K562 (cell line): ENCODE results near the gene GLP1R. TPM values are rescaled to one million over a fixed set of nuclear protein-coding genes. Genes with fewer than 3 reads are reported as not detected.

Experiments
- ATF2 ChIP-seq: sonication (generic); formaldehyde crosslinking; IDR thresholded peaks from 2 replicates; pipeline ENCODE4 v1.8.1; 2022; ENCODE audit warnings: missing genetic modification reagents
- FOXK2 ChIP-seq, 2 experiments: fragments of 450-650 bp; IDR thresholded peaks in 1 of 2; conservative IDR thresholded peaks in 1 of 2; 2 replicates each; pipeline ENCODE4 v1.6.1; 2016; ENCODE audit warnings: low read depth in 2 of 2, mild to moderate bottlenecking in 1 of 2
- HMG20B ChIP-seq: fragments of 250-450 bp; sonication (Bioruptor Pico); IDR thresholded peaks from 2 replicates; pipeline ENCODE4 v1.5.0; 2021; ENCODE audit warnings: mild to moderate bottlenecking
- KLF10 ChIP-seq: fragments of 250-450 bp; sonication (Bioruptor Pico); IDR thresholded peaks from 2 replicates; pipeline ENCODE4 v1.6.1; 2021; ENCODE audit warnings: matching md5 sums
- LCOR ChIP-seq: sonication (generic); formaldehyde crosslinking; IDR thresholded peaks from 2 replicates; pipeline ENCODE4 v1.8.0; 2022; ENCODE audit warnings: mild to moderate bottlenecking, missing genetic modification reagents
- MNT ChIP-seq, 2 experiments: fragments of 450-650 bp; conservative IDR thresholded peaks; 2 replicates each; pipeline ENCODE4 v1.6.1; 2017; ENCODE audit warnings: mild to moderate bottlenecking in 2 of 2, moderate library complexity in 2 of 2
- MTA2 ChIP-seq: fragments of 450-650 bp; IDR thresholded peaks from 2 replicates; pipeline ENCODE4 v1.6.1; 2016; ENCODE audit warnings: low read depth
- SAFB2 ChIP-seq: fragments of 200-400 bp; formaldehyde crosslinking; IDR thresholded peaks from 2 replicates; pipeline ENCODE4 v1.6.1; 2018; ENCODE audit warnings: borderline replicate concordance, low read length, low read depth, moderate library complexity; ENCODE audit not compliant: severe bottlenecking
- VEZF1 ChIP-seq: fragments of 200-800 bp; sonication (Bioruptor generic); IDR thresholded peaks from 2 replicates; pipeline ENCODE4 v1.6.1; 2017; ENCODE audit warnings: missing genetic modification characterization, missing compliant biosample characterization
- ZNF174 ChIP-seq: fragments of 250-450 bp; sonication (Bioruptor Pico); IDR thresholded peaks from 2 replicates; pipeline ENCODE4 v1.4.0; 2020; ENCODE audit warnings: mild to moderate bottlenecking
- ZNF41 ChIP-seq: fragments of 250-450 bp; sonication (Bioruptor Pico); conservative IDR thresholded peaks from 2 replicates; pipeline ENCODE4 v1.4.0; 2020; ENCODE audit warnings: mild to moderate bottlenecking
- ZNF561 ChIP-seq: fragments of 450-650 bp; formaldehyde crosslinking; conservative IDR thresholded peaks from 2 replicates; pipeline ENCODE4 v1.4.0; 2020; ENCODE audit warnings: mild to moderate bottlenecking, moderate library complexity
- ZNF764 ChIP-seq: fragments of 250-450 bp; sonication (Bioruptor Pico); IDR thresholded peaks from 2 replicates; pipeline ENCODE4 v1.4.0; 2020; ENCODE audit warnings: low read depth, mild to moderate bottlenecking, moderate library complexity
- polyA plus RNA-seq, 8 experiments: library from polyadenylated mRNA; depleted of rRNA in 4 of 8; stranded (reverse) in 5 of 8; unstranded in 3 of 8; fragments of >200 nt; fragmentation: Nextera tagmentation in 2 of 8; fragmentation: Illumina TruSeq in 1 of 8; extraction: Ambion mirVana in 2 of 8; extraction: Trizol in 1 of 8; gene quantifications; 2 replicates each; pipeline versions ENCODE4 v1.2.1 to v1.2.3, GENCODE V29; 2011 to 2014; ENCODE audit warnings: inconsistent platforms in 1 of 8, missing spikeins in 1 of 8
- total RNA-seq, 7 experiments: library from RNA; depleted of rRNA in 6 of 7; stranded (reverse); fragments of >200 nt in 6 of 7; fragmentation: Illumina TruSeq in 2 of 7; extraction: Trizol in 2 of 7; gene quantifications; 2 replicates each; pipeline versions ENCODE4 v1.2.1 to v1.2.3, GENCODE V29; 2011 to 2021; ENCODE audit warnings: low replicate concordance in 1 of 7
- TF ChIP-seq, protein P1 (sequence below): fragments of 450-650 bp; IDR thresholded peaks from 2 replicates; pipeline ENCODE4 v1.6.1; 2017; ENCODE audit warnings: mild to moderate bottlenecking, moderate library complexity
- TF ChIP-seq, protein P2 (sequence below): fragments of 250-450 bp; sonication (Bioruptor Pico); IDR thresholded peaks from 2 replicates; pipeline ENCODE4 v1.4.0; 2020; ENCODE audit warnings: mild to moderate bottlenecking, moderate library complexity
- TF ChIP-seq, protein P3 (sequence below), 3 experiments: IDR thresholded peaks in 2 of 3; conservative IDR thresholded peaks in 1 of 3; 2 replicates each; pipeline ENCODE4 v1.5.1; 2011 to 2012; ENCODE audit warnings: low read length in 3 of 3, mild to moderate bottlenecking in 3 of 3, control low read depth in 2 of 3, improper control_type of control experiment in 1 of 3, inconsistent platforms in 1 of 3, low read depth in 1 of 3, mixed read lengths in 1 of 3, moderate library complexity in 1 of 3; ENCODE audit not compliant: insufficient read depth in 2 of 3

Gene GLP1R
- total and polyA plus RNA-seq, 9 of the 15 experiments (the other 6 are each of a cell fraction or from before 2014, with no cell fraction given), result not detected

- TF ChIP-seq, protein P1, sequence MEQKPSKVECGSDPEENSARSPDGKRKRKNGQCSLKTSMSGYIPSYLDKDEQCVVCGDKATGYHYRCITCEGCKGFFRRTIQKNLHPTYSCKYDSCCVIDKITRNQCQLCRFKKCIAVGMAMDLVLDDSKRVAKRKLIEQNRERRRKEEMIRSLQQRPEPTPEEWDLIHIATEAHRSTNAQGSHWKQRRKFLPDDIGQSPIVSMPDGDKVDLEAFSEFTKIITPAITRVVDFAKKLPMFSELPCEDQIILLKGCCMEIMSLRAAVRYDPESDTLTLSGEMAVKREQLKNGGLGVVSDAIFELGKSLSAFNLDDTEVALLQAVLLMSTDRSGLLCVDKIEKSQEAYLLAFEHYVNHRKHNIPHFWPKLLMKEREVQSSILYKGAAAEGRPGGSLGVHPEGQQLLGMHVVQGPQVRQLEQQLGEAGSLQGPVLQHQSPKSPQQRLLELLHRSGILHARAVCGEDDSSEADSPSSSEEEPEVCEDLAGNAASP, result no peak
- no peak for TF ChIP-seq HMG20B (CRISPR knock-in tag)
- TF ChIP-seq ZNF41, result no peak
- no peak for TF ChIP-seq KLF10
- no peak for TF ChIP-seq ATF2 (CRISPR knock-in tag)
- no peak for TF ChIP-seq SAFB2
- peak in 1 of 2 experiments; percentile 26; a peak in 1 of 4 replicates for TF ChIP-seq FOXK2 (conservative IDR thresholded peaks at IDR 0.05 in 1 of 2, IDR thresholded peaks at IDR 0.05 in 1 of 2; ENCODE audit: low read depth in 2 of 2)
- TF ChIP-seq, protein P2, sequence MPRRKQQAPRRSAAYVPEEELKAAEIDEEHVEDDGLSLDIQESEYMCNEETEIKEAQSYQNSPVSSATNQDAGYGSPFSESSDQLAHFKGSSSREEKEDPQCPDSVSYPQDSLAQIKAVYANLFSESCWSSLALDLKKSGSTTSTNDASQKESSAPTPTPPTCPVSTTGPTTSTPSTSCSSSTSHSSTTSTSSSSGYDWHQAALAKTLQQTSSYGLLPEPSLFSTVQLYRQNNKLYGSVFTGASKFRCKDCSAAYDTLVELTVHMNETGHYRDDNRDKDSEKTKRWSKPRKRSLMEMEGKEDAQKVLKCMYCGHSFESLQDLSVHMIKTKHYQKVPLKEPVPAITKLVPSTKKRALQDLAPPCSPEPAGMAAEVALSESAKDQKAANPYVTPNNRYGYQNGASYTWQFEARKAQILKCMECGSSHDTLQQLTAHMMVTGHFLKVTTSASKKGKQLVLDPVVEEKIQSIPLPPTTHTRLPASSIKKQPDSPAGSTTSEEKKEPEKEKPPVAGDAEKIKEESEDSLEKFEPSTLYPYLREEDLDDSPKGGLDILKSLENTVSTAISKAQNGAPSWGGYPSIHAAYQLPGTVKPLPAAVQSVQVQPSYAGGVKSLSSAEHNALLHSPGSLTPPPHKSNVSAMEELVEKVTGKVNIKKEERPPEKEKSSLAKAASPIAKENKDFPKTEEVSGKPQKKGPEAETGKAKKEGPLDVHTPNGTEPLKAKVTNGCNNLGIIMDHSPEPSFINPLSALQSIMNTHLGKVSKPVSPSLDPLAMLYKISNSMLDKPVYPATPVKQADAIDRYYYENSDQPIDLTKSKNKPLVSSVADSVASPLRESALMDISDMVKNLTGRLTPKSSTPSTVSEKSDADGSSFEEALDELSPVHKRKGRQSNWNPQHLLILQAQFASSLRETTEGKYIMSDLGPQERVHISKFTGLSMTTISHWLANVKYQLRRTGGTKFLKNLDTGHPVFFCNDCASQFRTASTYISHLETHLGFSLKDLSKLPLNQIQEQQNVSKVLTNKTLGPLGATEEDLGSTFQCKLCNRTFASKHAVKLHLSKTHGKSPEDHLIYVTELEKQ (CRISPR knock-in tag), result no peak
- TF ChIP-seq ZNF764 (CRISPR knock-in tag), result no peak
- no peak for TF ChIP-seq ZNF561 (CRISPR knock-in tag)
- peak; percentile 82; the same call in 1 of the 2 replicates for TF ChIP-seq LCOR (CRISPR knock-in tag)
- TF ChIP-seq, protein P3, sequence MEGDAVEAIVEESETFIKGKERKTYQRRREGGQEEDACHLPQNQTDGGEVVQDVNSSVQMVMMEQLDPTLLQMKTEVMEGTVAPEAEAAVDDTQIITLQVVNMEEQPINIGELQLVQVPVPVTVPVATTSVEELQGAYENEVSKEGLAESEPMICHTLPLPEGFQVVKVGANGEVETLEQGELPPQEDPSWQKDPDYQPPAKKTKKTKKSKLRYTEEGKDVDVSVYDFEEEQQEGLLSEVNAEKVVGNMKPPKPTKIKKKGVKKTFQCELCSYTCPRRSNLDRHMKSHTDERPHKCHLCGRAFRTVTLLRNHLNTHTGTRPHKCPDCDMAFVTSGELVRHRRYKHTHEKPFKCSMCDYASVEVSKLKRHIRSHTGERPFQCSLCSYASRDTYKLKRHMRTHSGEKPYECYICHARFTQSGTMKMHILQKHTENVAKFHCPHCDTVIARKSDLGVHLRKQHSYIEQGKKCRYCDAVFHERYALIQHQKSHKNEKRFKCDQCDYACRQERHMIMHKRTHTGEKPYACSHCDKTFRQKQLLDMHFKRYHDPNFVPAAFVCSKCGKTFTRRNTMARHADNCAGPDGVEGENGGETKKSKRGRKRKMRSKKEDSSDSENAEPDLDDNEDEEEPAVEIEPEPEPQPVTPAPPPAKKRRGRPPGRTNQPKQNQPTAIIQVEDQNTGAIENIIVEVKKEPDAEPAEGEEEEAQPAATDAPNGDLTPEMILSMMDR (IDR thresholded peaks at IDR 0.05 in 2 of 3, conservative IDR thresholded peaks at IDR 0.05 in 1 of 3; ENCODE audit: insufficient read depth in 2 of 3, low read depth in 1 of 3, low read length in 3 of 3), result no peak
- peak; percentile 80 for TF ChIP-seq VEZF1
- TF ChIP-seq ZNF174 (CRISPR knock-in tag), result no peak
- TF ChIP-seq MTA2, result peak; percentile 71
- peak in 1 of 2 experiments; percentile 48; a peak in 1 of 4 replicates for TF ChIP-seq MNT (conservative IDR thresholded peaks at IDR 0.05)
These were observed 11.5 kb upstream of the GLP1R start (continued) for GRCh38 chr6:39037082-39037508.
